ENCODE measurements around the gene SYNGR2.

The SYNGR2 gene

DNA sequence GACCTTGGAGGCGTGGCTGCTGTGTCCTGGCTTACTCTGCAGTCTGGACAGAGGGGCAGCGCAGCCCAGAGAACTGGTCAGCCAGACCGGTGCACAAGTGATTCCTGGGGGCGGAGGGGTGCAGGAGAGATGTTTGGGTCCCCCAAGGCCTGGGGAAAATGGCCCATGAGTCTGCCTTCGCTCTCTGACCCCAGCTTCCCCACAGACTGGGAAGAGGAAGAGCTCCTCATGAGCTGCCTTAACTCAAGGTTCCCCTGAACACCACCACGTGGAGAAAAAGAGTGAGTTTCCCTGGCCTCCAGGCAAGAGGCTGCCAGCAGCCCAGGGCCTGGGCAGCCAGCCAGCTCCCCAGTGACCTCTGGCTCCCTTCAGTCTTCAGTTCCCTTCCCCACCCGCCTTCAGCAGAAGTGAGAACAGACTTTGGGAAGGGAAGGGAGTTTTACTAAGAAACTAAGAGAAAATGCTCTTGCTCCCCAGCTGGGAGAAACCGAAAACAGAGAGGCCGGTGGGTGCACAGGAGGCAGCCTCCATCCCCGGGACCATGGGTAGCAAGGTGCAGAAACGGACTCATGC, 24.1 kb upstream of the SYNGR2 start:
- TF ChIP-seq, protein P1, sequence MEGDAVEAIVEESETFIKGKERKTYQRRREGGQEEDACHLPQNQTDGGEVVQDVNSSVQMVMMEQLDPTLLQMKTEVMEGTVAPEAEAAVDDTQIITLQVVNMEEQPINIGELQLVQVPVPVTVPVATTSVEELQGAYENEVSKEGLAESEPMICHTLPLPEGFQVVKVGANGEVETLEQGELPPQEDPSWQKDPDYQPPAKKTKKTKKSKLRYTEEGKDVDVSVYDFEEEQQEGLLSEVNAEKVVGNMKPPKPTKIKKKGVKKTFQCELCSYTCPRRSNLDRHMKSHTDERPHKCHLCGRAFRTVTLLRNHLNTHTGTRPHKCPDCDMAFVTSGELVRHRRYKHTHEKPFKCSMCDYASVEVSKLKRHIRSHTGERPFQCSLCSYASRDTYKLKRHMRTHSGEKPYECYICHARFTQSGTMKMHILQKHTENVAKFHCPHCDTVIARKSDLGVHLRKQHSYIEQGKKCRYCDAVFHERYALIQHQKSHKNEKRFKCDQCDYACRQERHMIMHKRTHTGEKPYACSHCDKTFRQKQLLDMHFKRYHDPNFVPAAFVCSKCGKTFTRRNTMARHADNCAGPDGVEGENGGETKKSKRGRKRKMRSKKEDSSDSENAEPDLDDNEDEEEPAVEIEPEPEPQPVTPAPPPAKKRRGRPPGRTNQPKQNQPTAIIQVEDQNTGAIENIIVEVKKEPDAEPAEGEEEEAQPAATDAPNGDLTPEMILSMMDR (IDR thresholded peaks at IDR 0.05; ENCODE audit: low read depth, low read length, missing control alignments), result no peak
- H3K4me3 ChIP-seq (replicated peaks; ENCODE audit: low read depth, low read length), result no peak overlapping the region
- peak; percentile 69 for DNase-seq (ENCODE audit: extremely low read depth, low read depth)

GRCh38 chr17:78144736-78145641, 23.4 kb upstream of the SYNGR2 start:
- TF ChIP-seq, protein P1 (IDR thresholded peaks at IDR 0.05; ENCODE audit: low read depth, low read length, missing control alignments), result no peak
- no peak overlapping the region for H3K4me3 ChIP-seq (replicated peaks; ENCODE audit: low read depth, low read length)
- no peak for DNase-seq (ENCODE audit: extremely low read depth, low read depth)

DNA sequence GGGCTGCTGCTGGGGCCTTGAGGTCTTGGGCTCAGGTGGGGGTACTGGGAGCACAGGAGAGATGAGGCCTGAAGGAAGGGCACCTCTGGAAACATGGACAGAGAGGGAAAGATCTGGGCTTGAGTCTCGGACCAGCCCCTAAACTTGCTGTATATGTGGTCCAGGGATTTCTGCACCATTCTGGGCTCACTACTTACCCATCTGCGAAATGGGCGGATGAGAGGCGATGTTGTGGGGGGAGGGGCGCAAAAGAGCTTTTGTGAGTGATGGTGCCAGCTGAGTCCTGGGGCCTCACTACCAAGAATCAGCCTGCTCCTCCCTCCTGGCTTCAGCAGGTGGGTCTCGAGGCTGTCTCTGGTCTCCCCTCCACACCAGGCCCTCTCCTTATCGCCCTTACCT, 21.9 kb upstream of the SYNGR2 start:
- H3K4me3 ChIP-seq (replicated peaks; ENCODE audit: low read depth, low read length), result no peak overlapping the region
- TF ChIP-seq, protein P1 (IDR thresholded peaks at IDR 0.05; ENCODE audit: low read depth, low read length, missing control alignments), result no peak
- no peak for DNase-seq (ENCODE audit: extremely low read depth, low read depth)

GRCh38 chr17:78146881-78147280, 21.5 kb upstream of the SYNGR2 start:
- no peak overlapping the region for H3K4me3 ChIP-seq (replicated peaks; ENCODE audit: low read depth, low read length)
- TF ChIP-seq, protein P1 (IDR thresholded peaks at IDR 0.05; ENCODE audit: low read depth, low read length, missing control alignments), result no peak

GRCh38 chr17:78147315-78147998, 20.9 kb upstream of the SYNGR2 start:
- TF ChIP-seq, protein P1 (IDR thresholded peaks at IDR 0.05; ENCODE audit: low read depth, low read length, missing control alignments), result no peak
- DNase-seq (ENCODE audit: extremely low read depth, low read depth), result no peak
- no peak overlapping the region for H3K4me3 ChIP-seq (replicated peaks; ENCODE audit: low read depth, low read length)

More at GRCh38 chr17:78146881-78147280, 21.5 kb upstream of the SYNGR2 start:
- no peak for DNase-seq (ENCODE audit: extremely low read depth, low read depth)

GRCh38 chr17:78148286-78149016, 19.9 kb upstream of the SYNGR2 start:
- TF ChIP-seq, protein P1 (IDR thresholded peaks at IDR 0.05; ENCODE audit: low read depth, low read length, missing control alignments), result no peak
- H3K4me3 ChIP-seq (replicated peaks; ENCODE audit: low read depth, low read length), result no peak overlapping the region
- no peak for DNase-seq (ENCODE audit: extremely low read depth, low read depth)
